Measurements from ENCODE around the gene MOG.

- TF ChIP-seq CTCF (IDR thresholded peaks at IDR 0.05) (no peak), POLR2A (IDR thresholded peaks at IDR 0.05) (no peak)
Observed at GRCh38 chr6:29680904-29681303, 24.0 kb downstream of the MOG start, which contains the start of gene ZFP57.
